ENCODE results near the gene BRCA2.

The BRCA2 gene

GRCh38 chr13:32315238-32316027, at the start of gene BRCA2, which contains the start of gene ZAR1L:
TSS of gene BRCA2 (plus strand) at chr13:32315508. CDS start at chr13:32316461, 953 bp downstream.
TSS of gene ZAR1L (minus strand) at chr13:32315363. CDS start at chr13:32311925, 3,438 bp downstream.
- peak within 1 kb of the TSS; percentile 95 for H2AFZ ChIP-seq (ENCODE audit: low read length)
- peak within 1 kb of the TSS; percentile 90 for H3K27ac ChIP-seq (ENCODE audit: low read length)
- peak within 1 kb of the TSS; percentile 90 for H3K9ac ChIP-seq (ENCODE audit: low read length)
- no peaks in the 10 kb centered on the region for H3K27me3 ChIP-seq (replicated peaks; ENCODE audit: insufficient read depth, low read length)
- H3K9me2 ChIP-seq (replicated peaks; ENCODE audit: insufficient read depth, low read length): no peaks in the 10 kb centered on the region
- H3K9me3 ChIP-seq (replicated peaks; ENCODE audit: insufficient read depth, low read length): no peaks in the 10 kb centered on the region
- no peaks in the 10 kb centered on the region for H3K79me2 ChIP-seq (ENCODE audit: low read length)
- H3K4me2 ChIP-seq (ENCODE audit: low read depth, low read length): peak within 1 kb of the TSS; percentile 90
- peak within 1 kb of the TSS; percentile 76 for H3K4me3 ChIP-seq (ENCODE audit: low read length)
- H3K36me3 ChIP-seq (replicated peaks; ENCODE audit: insufficient read depth, low read length): no peaks in the 10 kb centered on the region
- DNase-seq: peak; percentile 87
- no peaks in the 10 kb centered on the region for H4K20me1 ChIP-seq (ENCODE audit: insufficient read depth, low read length)
- no peaks in the 10 kb centered on the region for H3F3A ChIP-seq (ENCODE audit: insufficient read depth, low read length)
- H3K4me1 ChIP-seq (ENCODE audit: low read length): 0 out of 2 replicates have a peak, but pooled peaks cover under 1% of the 10 kb centered on the region
- TF ChIP-seq, protein P1, sequence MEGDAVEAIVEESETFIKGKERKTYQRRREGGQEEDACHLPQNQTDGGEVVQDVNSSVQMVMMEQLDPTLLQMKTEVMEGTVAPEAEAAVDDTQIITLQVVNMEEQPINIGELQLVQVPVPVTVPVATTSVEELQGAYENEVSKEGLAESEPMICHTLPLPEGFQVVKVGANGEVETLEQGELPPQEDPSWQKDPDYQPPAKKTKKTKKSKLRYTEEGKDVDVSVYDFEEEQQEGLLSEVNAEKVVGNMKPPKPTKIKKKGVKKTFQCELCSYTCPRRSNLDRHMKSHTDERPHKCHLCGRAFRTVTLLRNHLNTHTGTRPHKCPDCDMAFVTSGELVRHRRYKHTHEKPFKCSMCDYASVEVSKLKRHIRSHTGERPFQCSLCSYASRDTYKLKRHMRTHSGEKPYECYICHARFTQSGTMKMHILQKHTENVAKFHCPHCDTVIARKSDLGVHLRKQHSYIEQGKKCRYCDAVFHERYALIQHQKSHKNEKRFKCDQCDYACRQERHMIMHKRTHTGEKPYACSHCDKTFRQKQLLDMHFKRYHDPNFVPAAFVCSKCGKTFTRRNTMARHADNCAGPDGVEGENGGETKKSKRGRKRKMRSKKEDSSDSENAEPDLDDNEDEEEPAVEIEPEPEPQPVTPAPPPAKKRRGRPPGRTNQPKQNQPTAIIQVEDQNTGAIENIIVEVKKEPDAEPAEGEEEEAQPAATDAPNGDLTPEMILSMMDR (IDR thresholded peaks at IDR 0.05; ENCODE audit: low read length): no peak
- TF ChIP-seq EZH2phosphoT487 (IDR thresholded peaks at IDR 0.05; ENCODE audit: low read length) (no peak), EZH2 (optimal IDR thresholded peaks at IDR 0.05; ENCODE audit: low read depth, low read length) (no peak)

GRCh38 chr13:32265726-32266125, 49.6 kb upstream of the BRCA2 start:
- Histone ChIP-seq H3K79me2 (ENCODE audit: low read length) (no peaks in the 10 kb centered on the region), H3K27me3 (replicated peaks; ENCODE audit: insufficient read depth, low read length) (no peaks in the 10 kb centered on the region), H3K4me3 (ENCODE audit: low read length) (no peak overlapping the region), H3K9me2 (replicated peaks; ENCODE audit: insufficient read depth, low read length) (no peaks in the 10 kb centered on the region), H4K20me1 (ENCODE audit: insufficient read depth, low read length) (no peaks in the 10 kb centered on the region), H3K36me3 (replicated peaks; ENCODE audit: insufficient read depth, low read length) (no peaks in the 10 kb centered on the region), H3F3A (ENCODE audit: insufficient read depth, low read length) (no peaks in the 10 kb centered on the region), H3K9me3 (replicated peaks; ENCODE audit: insufficient read depth, low read length) (no peaks in the 10 kb centered on the region), H3K9ac (ENCODE audit: low read length) (no peak overlapping the region), H2AFZ (ENCODE audit: low read length) (no peak overlapping the region), H3K4me2 (ENCODE audit: low read depth, low read length) (no peak overlapping the region), H3K27ac (ENCODE audit: low read length) (no peak overlapping the region), H3K4me1 (ENCODE audit: low read length) (no peaks in the 10 kb centered on the region)
- TF ChIP-seq EZH2 (optimal IDR thresholded peaks at IDR 0.05; ENCODE audit: low read depth, low read length) (no peak), EZH2phosphoT487 (IDR thresholded peaks at IDR 0.05; ENCODE audit: low read length) (no peak)
- TF ChIP-seq, protein P1 (IDR thresholded peaks at IDR 0.05; ENCODE audit: low read length): no peak
- DNase-seq: no peak

GRCh38 chr13:32266130-32266529, 49.2 kb upstream of the BRCA2 start:
- Histone ChIP-seq H3K4me1 (ENCODE audit: low read length) (no peaks in the 10 kb centered on the region), H3K79me2 (ENCODE audit: low read length) (no peaks in the 10 kb centered on the region), H3K4me2 (ENCODE audit: low read depth, low read length) (no peak overlapping the region), H4K20me1 (ENCODE audit: insufficient read depth, low read length) (no peaks in the 10 kb centered on the region), H3K9me3 (replicated peaks; ENCODE audit: insufficient read depth, low read length) (no peaks in the 10 kb centered on the region), H2AFZ (ENCODE audit: low read length) (no peak overlapping the region), H3K4me3 (ENCODE audit: low read length) (no peak overlapping the region), H3K27me3 (replicated peaks; ENCODE audit: insufficient read depth, low read length) (no peaks in the 10 kb centered on the region), H3K27ac (ENCODE audit: low read length) (no peak overlapping the region), H3K36me3 (replicated peaks; ENCODE audit: insufficient read depth, low read length) (no peaks in the 10 kb centered on the region), H3K9ac (ENCODE audit: low read length) (no peak overlapping the region), H3F3A (ENCODE audit: insufficient read depth, low read length) (no peaks in the 10 kb centered on the region), H3K9me2 (replicated peaks; ENCODE audit: insufficient read depth, low read length) (no peaks in the 10 kb centered on the region)
- DNase-seq: no peak
- TF ChIP-seq, protein P1 (IDR thresholded peaks at IDR 0.05; ENCODE audit: low read length): no peak
- TF ChIP-seq EZH2phosphoT487 (IDR thresholded peaks at IDR 0.05; ENCODE audit: low read length): no peak
- TF ChIP-seq EZH2 (optimal IDR thresholded peaks at IDR 0.05; ENCODE audit: low read depth, low read length): no peak
